Right atrium auricular region (tissue), 2 donors: ENCODE measurements around the gene RABGGTA. TPM values are rescaled to one million over a fixed set of nuclear protein-coding genes. Genes with fewer than 3 reads are reported as not detected.
A peak's percentile ranks its signal among the peaks of the same experiment; 100 is the strongest.

Experiments
- DNase-seq: peaks from one replicate; pipeline ENCODE4 v3.0.0-alpha.2; 2019; ENCODE audit warnings: low spot score
- H3K27ac ChIP-seq, 2 donors: fragments of 200-600 bp; sonication (generic); 1 replicate in 1 of 2; 2 replicates in 1 of 2; pipeline ENCODE4 v1.5.1; 2016 to 2019
- H3K27me3 ChIP-seq, 2 donors: fragments of 200-600 bp; sonication (generic); one replicate each; pipeline versions ENCODE4 v1.5.1 to v1.6.0; 2017 to 2019
- H3K36me3 ChIP-seq: fragments of 200-600 bp; sonication (generic); one replicate; pipeline ENCODE4 v1.5.1; 2016
- H3K4me1 ChIP-seq, 2 donors: fragments of 200-600 bp; sonication (generic); one replicate each; pipeline versions ENCODE4 v1.5.1 to v1.6.0; 2017 to 2019
- H3K4me3 ChIP-seq, 2 donors: fragments of 200-600 bp; sonication (generic); 1 replicate in 1 of 2; 2 replicates in 1 of 2; pipeline ENCODE4 v1.5.1; 2017 to 2019; ENCODE audit warnings: mild to moderate bottlenecking in 1 of 2, moderate library complexity in 1 of 2
- H3K9me3 ChIP-seq, 2 donors: fragments of 200-600 bp; sonication (generic); one replicate each; pipeline ENCODE4 v1.5.1; 2019
- total RNA-seq, 2 donors: library from RNA; depleted of rRNA; stranded (reverse); fragments of >200 nt; gene quantifications; one replicate each; pipeline ENCODE4 v1.1.0, GENCODE V29; 2016
- TF ChIP-seq, protein P1 (sequence below), 2 donors: fragments of 200-600 bp; sonication (generic); IDR thresholded peaks; one replicate each; pipeline ENCODE4 v1.5.1; 2019; ENCODE audit warnings: antibody characterized with exemption in 2 of 2

Gene RABGGTA
- total RNA-seq, 2 donors from 2014 or later = 21.3 to 22.2 TPM

DNA sequence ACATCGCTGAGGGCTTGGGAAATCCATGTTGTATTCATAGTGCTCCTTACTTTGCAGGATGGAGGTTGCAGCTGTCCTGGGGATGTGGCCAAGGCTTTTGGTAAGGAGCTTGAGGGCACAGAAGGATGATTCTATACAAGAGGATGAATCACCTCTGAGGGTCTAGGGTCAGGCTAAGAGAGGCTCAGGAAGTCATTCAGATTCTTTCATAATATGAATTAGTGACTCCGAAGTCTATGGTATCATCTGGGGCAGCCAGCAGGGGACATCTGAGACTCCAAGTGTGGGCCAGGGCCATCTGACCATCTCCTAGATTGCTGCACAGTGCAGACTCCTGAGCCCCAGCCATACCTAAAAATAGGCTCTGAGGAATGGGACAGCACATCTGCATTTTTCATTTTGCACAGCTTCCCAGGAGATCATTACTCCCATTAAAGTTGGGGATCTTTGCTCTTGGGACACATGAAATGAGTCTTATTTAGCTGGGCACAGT lies 33.9 kb downstream of the RABGGTA start:
- H3K4me1 ChIP-seq = peaks cover 0 to 50% of the 10 kb centered on the region in 2 donors
- H3K9me3 ChIP-seq = no peaks in the 10 kb centered on the region
- no peak overlapping the region for H3K4me3 ChIP-seq
- no peak overlapping the region for H3K27ac ChIP-seq
- no peak for DNase-seq
- H3K36me3 ChIP-seq = peaks cover 58% of the 10 kb centered on the region
- TF ChIP-seq, protein P1, sequence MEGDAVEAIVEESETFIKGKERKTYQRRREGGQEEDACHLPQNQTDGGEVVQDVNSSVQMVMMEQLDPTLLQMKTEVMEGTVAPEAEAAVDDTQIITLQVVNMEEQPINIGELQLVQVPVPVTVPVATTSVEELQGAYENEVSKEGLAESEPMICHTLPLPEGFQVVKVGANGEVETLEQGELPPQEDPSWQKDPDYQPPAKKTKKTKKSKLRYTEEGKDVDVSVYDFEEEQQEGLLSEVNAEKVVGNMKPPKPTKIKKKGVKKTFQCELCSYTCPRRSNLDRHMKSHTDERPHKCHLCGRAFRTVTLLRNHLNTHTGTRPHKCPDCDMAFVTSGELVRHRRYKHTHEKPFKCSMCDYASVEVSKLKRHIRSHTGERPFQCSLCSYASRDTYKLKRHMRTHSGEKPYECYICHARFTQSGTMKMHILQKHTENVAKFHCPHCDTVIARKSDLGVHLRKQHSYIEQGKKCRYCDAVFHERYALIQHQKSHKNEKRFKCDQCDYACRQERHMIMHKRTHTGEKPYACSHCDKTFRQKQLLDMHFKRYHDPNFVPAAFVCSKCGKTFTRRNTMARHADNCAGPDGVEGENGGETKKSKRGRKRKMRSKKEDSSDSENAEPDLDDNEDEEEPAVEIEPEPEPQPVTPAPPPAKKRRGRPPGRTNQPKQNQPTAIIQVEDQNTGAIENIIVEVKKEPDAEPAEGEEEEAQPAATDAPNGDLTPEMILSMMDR (IDR thresholded peaks at IDR 0.05) = no peak
- no peaks in the 10 kb centered on the region for H3K27me3 ChIP-seq

DNA sequence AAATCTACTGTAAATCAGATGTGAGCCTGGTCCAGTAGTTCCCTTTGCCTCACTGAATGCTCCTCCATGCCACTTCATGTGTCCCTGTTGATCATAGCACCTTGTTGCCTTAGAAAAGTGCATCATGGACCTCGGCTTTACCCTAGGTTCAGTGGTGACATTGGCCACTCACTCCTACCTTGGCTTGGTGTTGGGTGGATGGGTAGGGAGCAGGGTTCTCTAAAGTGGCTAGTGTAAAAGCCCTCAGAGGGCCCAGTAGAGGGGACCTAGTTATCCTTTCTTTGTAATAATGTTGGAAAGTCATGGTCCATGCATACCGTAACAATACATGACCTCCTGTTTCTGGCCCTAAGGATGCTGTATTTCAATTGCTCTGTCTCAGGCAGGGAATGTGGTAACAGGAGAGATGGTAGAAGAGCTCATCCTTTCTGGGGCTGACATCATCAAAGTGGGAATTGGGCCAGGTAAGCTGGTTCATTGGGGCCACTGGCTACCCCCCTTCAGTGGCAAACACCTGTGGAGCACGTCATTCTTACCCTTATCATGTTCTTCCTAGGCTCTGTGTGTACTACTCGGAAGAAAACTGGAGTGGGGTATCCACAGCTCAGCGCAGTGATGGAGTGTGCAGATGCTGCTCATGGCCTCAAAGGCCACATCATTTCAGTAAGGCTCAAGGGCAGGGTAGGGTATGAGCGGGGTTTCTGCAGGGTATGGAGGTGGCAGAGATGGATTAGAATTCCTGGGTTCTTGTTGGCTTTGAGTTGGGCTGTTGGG lies 34.5 kb downstream of the RABGGTA start:
- Histone ChIP-seq H3K4me1 (peaks cover 0 to 48% of the 10 kb centered on the region in 2 donors), H3K27me3 (no peaks in the 10 kb centered on the region), H3K36me3 (peaks cover 58% of the 10 kb centered on the region), H3K27ac (no peak overlapping the region), H3K4me3 (no peak overlapping the region), H3K9me3 (no peaks in the 10 kb centered on the region)
- TF ChIP-seq, protein P1 (IDR thresholded peaks at IDR 0.05) = no peak
- DNase-seq = no peak

DNA sequence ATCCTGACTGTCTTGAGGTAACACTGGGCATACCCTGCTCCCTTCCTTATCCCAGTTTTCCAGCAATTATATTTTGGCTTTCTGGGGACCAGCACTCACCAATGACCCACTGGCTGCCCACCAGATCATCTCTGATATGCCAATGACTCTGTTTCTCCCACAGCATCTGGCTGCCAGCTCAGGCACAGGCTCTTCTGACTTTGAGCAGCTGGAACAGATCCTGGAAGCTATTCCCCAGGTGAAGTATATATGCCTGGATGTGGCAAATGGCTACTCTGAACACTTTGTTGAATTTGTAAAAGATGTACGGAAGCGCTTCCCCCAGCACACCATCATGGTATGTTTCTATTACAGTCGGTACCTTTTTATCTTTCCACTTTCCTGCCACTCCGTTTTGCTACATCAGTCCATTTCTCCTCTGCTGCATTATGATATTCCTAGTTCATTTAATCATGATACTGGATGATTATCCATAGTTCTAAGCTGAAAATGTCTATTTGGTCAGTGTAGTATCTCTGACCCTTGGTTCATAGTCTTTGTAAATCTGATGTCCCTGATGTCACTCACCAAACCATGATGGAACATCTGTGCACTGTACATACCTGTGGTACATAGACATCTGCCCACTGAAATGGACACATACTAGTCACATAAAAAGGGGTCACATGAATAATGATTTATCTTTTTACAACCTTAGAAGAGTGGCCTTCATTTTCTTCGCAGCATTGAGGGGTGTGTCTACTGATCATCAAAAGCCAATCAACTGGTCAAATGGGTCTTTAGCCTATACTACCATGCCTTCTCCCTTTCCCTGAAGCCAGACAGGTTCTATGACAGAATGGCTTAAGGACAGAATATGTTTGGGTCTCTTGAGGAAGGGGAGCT lies 35.4 kb downstream of the RABGGTA start:
- peaks cover 0 to 46% of the 10 kb centered on the region in 2 donors for H3K4me1 ChIP-seq
- no peak overlapping the region for H3K27ac ChIP-seq
- TF ChIP-seq, protein P1 (IDR thresholded peaks at IDR 0.05) = no peak
- DNase-seq = no peak
- H3K4me3 ChIP-seq = no peak overlapping the region
- no peaks in the 10 kb centered on the region for H3K9me3 ChIP-seq
- peaks cover 56% of the 10 kb centered on the region for H3K36me3 ChIP-seq
- H3K27me3 ChIP-seq = no peaks in the 10 kb centered on the region

DNA sequence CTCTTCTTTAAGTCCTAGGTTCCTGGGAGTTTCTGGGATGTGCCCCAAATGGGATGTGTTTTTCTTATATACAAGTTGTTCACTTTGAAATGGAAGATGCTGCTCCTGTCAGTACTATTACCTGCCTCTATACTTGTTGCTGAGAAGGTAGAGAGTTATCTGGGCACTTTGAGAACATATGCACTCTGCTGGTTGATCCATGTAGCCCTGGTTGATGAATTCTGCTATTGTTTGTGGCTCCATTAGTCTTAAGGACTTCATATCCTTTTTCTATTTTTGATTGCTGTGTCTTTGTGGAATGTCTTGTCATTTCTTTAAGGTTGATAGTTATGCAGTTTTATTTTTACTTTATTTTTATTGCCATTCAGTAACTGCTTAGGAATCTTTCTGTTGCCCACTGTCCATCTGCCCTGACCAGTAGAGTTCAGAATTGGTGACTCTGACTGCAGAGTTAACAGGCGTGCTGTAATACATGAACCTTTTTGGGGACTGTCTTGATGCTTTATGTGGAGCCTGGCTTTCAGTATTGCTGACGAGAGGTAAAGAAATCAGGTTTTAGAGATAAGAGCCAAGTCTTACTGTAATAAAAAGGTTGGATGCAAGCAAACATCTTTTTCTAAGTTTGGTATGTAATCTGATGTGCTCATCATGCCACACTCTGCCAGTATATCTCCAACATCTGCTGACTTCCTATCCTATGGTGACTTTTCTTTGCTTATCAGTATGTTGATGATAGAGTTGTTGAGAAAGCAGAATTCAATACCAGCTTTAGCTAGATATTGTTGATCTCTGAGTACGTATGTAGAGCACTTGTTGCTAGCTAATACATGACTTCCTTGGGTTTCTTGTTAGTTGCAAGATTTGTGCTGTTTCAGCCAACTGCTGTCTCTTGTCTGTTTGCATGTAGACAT lies 37.0 kb downstream of the RABGGTA start:
- H3K4me3 ChIP-seq = no peak overlapping the region
- no peak overlapping the region for H3K27ac ChIP-seq
- peaks cover 0 to 34% of the 10 kb centered on the region in 2 donors for H3K4me1 ChIP-seq

DNA sequence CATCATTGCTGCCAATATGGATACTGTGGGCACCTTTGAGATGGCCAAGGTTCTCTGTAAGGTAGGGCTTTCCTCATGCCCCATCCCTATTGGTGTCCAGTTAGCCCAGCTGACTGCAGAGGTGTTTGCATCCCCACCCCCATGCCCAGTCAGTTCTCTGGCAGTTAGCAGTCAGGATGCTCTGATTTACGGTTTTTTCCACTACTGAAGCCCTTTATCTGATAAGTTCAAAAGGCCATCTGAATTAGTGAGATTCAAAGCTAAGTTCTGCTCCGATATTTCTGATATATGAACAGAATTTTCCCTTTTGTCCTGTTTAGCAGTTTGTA lies 37.9 kb downstream of the RABGGTA start:
- DNase-seq = no peak
- TF ChIP-seq, protein P1 (IDR thresholded peaks at IDR 0.05) = no peak
- H3K36me3 ChIP-seq = peaks cover 31% of the 10 kb centered on the region
- peak overlapping the region; percentile 86 to 95 for H3K4me3 ChIP-seq
- no peaks in the 10 kb centered on the region for H3K27me3 ChIP-seq
- peaks cover 0 to 28% of the 10 kb centered on the region in 2 donors for H3K4me1 ChIP-seq
- no peaks in the 10 kb centered on the region for H3K9me3 ChIP-seq
- peak overlapping the region; percentile 86 to 92 for H3K27ac ChIP-seq

More for the DNA sequence above, 37.0 kb downstream of the RABGGTA start:
- Histone ChIP-seq H3K36me3 (peaks cover 39% of the 10 kb centered on the region), H3K27me3 (no peaks in the 10 kb centered on the region), H3K9me3 (no peaks in the 10 kb centered on the region)
- no peak for DNase-seq
- TF ChIP-seq, protein P1 (IDR thresholded peaks at IDR 0.05) = no peak
